ENCODE data around the gene CD96. TPM values are rescaled to one million over a fixed set of nuclear protein-coding genes. Genes with fewer than 3 reads are reported as not detected.

CD96 gene
- total and polyA plus RNA-seq, 2 donors (not counting 3 experiments of a cell fraction or from before 2014, with no cell fraction given) = not detected

DNA sequence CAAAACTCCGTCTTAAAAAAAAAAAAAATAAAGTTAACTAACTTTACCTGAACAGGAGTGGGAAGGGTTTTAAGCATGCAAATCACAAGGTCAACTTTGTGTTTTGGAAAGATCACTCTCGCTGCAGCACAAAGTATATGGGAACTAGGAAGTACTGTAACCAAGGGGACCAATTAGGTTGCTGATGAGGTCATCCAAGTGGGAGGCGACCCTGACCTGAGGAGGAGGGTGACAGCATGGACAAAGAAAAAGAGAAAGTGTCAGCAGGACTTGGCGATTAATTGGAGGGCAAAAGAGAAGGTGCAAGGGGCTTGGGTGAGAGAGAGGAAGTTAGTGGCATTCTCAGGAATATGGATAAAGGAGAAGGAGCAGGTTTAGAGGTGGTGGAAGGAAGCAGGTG lies 142.6 kb downstream of the CD96 start:
- Histone ChIP-seq H2AFZ (ENCODE audit: low read depth, low read length) (no peak overlapping the region), H3K27me3 (ENCODE audit: control insufficient read depth in 2 of 2, insufficient read depth in 2 of 2, low read length in 2 of 2) (no peaks in the 10 kb centered on the region), H3K4me3 (replicated peaks in 1 of 3; ENCODE audit: insufficient read depth in 1 of 3, low read depth in 1 of 3, low read length in 3 of 3) (no peak overlapping the region), H3K9me3 (replicated peaks; ENCODE audit: control insufficient read depth, insufficient read depth, low read length) (no peaks in the 10 kb centered on the region), H3K79me2 (ENCODE audit: control insufficient read depth, insufficient read depth, low read length) (no peaks in the 10 kb centered on the region), H3K4me2 (ENCODE audit: insufficient read depth, low read length) (no peak overlapping the region), H3K4me1 (ENCODE audit: control insufficient read depth, extremely low read depth, insufficient read depth, low read length) (no peaks in the 10 kb centered on the region), H4K20me1 (replicated peaks; ENCODE audit: control insufficient read depth, extremely low read depth, insufficient read depth, low read length) (no peaks in the 10 kb centered on the region), H3K9ac (replicated peaks; ENCODE audit: extremely low read depth, insufficient read depth, low read length) (no peak overlapping the region), H3K36me3 (ENCODE audit: control insufficient read depth in 2 of 2, extremely low read depth in 1 of 2, insufficient read depth in 2 of 2, low read length in 2 of 2) (no peaks in the 10 kb centered on the region), H3K9me1 (replicated peaks; ENCODE audit: control insufficient read depth, extremely low read depth, insufficient read depth, low read length) (no peaks in the 10 kb centered on the region), H3K27ac (ENCODE audit: insufficient read depth, low read depth, low read length) (no peak overlapping the region)
- BruUV-seq (replicated peaks) = no TSS peak
- DNase-seq (ENCODE audit: low read depth, low spot score) = no peak
- TF ChIP-seq POLR2AphosphoS5 (IDR thresholded peaks at IDR 0.05; ENCODE audit: insufficient read depth, low read depth, low read length) = no peak
- no peak for TF ChIP-seq MYC (IDR thresholded peaks at IDR 0.05; ENCODE audit: low read depth, low read length)
- no peak for TF ChIP-seq FOS (IDR thresholded peaks at IDR 0.05; ENCODE audit: borderline replicate concordance, insufficient read depth, low read length)
- no peak for TF ChIP-seq POLR2A (IDR thresholded peaks at IDR 0.05; ENCODE audit: low read depth, low read length)
- TF ChIP-seq GATA2 (IDR thresholded peaks at IDR 0.05; ENCODE audit: insufficient read depth, insufficient read length, low read depth, low read length) = no peak
- TF ChIP-seq JUN (IDR thresholded peaks at IDR 0.05; ENCODE audit: borderline replicate concordance, insufficient read depth, insufficient read length, low read depth) = no peak
- TF ChIP-seq, protein P1, sequence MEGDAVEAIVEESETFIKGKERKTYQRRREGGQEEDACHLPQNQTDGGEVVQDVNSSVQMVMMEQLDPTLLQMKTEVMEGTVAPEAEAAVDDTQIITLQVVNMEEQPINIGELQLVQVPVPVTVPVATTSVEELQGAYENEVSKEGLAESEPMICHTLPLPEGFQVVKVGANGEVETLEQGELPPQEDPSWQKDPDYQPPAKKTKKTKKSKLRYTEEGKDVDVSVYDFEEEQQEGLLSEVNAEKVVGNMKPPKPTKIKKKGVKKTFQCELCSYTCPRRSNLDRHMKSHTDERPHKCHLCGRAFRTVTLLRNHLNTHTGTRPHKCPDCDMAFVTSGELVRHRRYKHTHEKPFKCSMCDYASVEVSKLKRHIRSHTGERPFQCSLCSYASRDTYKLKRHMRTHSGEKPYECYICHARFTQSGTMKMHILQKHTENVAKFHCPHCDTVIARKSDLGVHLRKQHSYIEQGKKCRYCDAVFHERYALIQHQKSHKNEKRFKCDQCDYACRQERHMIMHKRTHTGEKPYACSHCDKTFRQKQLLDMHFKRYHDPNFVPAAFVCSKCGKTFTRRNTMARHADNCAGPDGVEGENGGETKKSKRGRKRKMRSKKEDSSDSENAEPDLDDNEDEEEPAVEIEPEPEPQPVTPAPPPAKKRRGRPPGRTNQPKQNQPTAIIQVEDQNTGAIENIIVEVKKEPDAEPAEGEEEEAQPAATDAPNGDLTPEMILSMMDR (IDR thresholded peaks at IDR 0.05; ENCODE audit: extremely low read depth in 1 of 2, insufficient read depth in 1 of 2, low read depth in 1 of 2, low read length in 2 of 2) = no peak
- no peak for TF ChIP-seq EZH2 (IDR thresholded peaks at IDR 0.05; ENCODE audit: borderline replicate concordance, low read depth, low read length, severe bottlenecking)
- TF ChIP-seq, protein P2, sequence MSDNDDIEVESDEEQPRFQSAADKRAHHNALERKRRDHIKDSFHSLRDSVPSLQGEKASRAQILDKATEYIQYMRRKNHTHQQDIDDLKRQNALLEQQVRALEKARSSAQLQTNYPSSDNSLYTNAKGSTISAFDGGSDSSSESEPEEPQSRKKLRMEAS (IDR thresholded peaks at IDR 0.05; ENCODE audit: insufficient read depth, insufficient read length) = no peak
- intact Hi-C loops (cut with micrococcal nuclease) (no loop called here), dilution Hi-C loops (cut with MboI; ENCODE audit: extremely low pct_ligation_motif_present, low sequenced_read_pairs) (no loop called here)
- no peak for FAIRE-seq
- ChIA-PET POLR2A (no interaction called here), CTCF (interaction anchor here (0.9 to 1.7 kb wide), 6 partner anchors 8 to 329 kb away, joined by 3 to 7 read pairs (median 6); no protein-coding TSS in a partner anchor)

Data from endothelial cell of umbilical vein (primary cell).